ENCODE measurements around the gene IL17RB.

Gene IL17RB

GRCh38 chr3:53812434-53812833, 33.9 kb upstream of the IL17RB start:
- DNase-seq (ENCODE audit: low spot score) (no peak), FAIRE-seq (no peak)

GRCh38 chr3:53813229-53813628, 33.1 kb upstream of the IL17RB start:
- no peak for DNase-seq (ENCODE audit: low spot score)
- no peak for FAIRE-seq

GRCh38 chr3:53813876-53814275, 32.5 kb upstream of the IL17RB start:
- DNase-seq (ENCODE audit: low spot score) = no peak
- no peak for FAIRE-seq

GRCh38 chr3:53815067-53815466, 31.3 kb upstream of the IL17RB start:
- FAIRE-seq (no peak), DNase-seq (ENCODE audit: low spot score) (no peak)

GRCh38 chr3:53815651-53816050, 30.7 kb upstream of the IL17RB start:
- no peak for DNase-seq (ENCODE audit: low spot score)
- FAIRE-seq = no peak

- FAIRE-seq = no peak
- no peak for DNase-seq (ENCODE audit: low spot score)
Measured at GRCh38 chr3:53816425-53816824, 29.9 kb upstream of the IL17RB start.

GRCh38 chr3:53817211-53817610, 29.2 kb upstream of the IL17RB start:
- FAIRE-seq (no peak), DNase-seq (ENCODE audit: low spot score) (no peak)

GRCh38 chr3:53817809-53818208, 28.6 kb upstream of the IL17RB start:
- no peak for DNase-seq (ENCODE audit: low spot score)
- FAIRE-seq = no peak

GRCh38 chr3:53818221-53819162, 27.9 kb upstream of the IL17RB start:
- FAIRE-seq (no peak), DNase-seq (ENCODE audit: low spot score) (no peak)

GRCh38 chr3:53819163-53819868, 27.1 kb upstream of the IL17RB start:
- DNase-seq (ENCODE audit: low spot score) = no peak
- no peak for FAIRE-seq

- no peak for DNase-seq (ENCODE audit: low spot score)
- FAIRE-seq = no peak
Measured at GRCh38 chr3:53820084-53820483, 26.3 kb upstream of the IL17RB start.

GRCh38 chr3:53820756-53821580, 25.4 kb upstream of the IL17RB start:
- FAIRE-seq (no peak), DNase-seq (ENCODE audit: low spot score) (no peak)

- DNase-seq (ENCODE audit: low spot score) (no peak), FAIRE-seq (no peak)
Measured at GRCh38 chr3:53821631-53822121, 24.7 kb upstream of the IL17RB start.

GRCh38 chr3:53822331-53822741, 24.0 kb upstream of the IL17RB start:
- DNase-seq (ENCODE audit: low spot score) (no peak), FAIRE-seq (no peak)

GRCh38 chr3:53823026-53823955, 23.1 kb upstream of the IL17RB start:
- DNase-seq (ENCODE audit: low spot score) (no peak), FAIRE-seq (no peak)

GRCh38 chr3:53823956-53824657, 22.3 kb upstream of the IL17RB start:
- DNase-seq (ENCODE audit: low spot score) = no peak

GRCh38 chr3:53824795-53825194, 21.6 kb upstream of the IL17RB start:
- no peak for DNase-seq (ENCODE audit: low spot score)
- FAIRE-seq = no peak

More at GRCh38 chr3:53823956-53824657, 22.3 kb upstream of the IL17RB start:
- FAIRE-seq = no peak

GRCh38 chr3:53826048-53826447, 20.3 kb upstream of the IL17RB start:
- FAIRE-seq (no peak), DNase-seq (ENCODE audit: low spot score) (no peak)

GRCh38 chr3:53828581-53828980, 17.8 kb upstream of the IL17RB start:
- no peak for FAIRE-seq
- DNase-seq (ENCODE audit: low spot score) = no peak

GRCh38 chr3:53829605-53830004, 16.8 kb upstream of the IL17RB start:
- no peak for FAIRE-seq

More at GRCh38 chr3:53829605-53830004, 16.8 kb upstream of the IL17RB start:
- no peak for DNase-seq (ENCODE audit: low spot score)
